ENCODE measurements around the gene LDB2. TPM values are rescaled to one million over a fixed set of nuclear protein-coding genes. Genes with fewer than 3 reads are reported as not detected.

Gene LDB2
- total RNA-seq, 1 experiment from 2014 or later: not detected

DNA sequence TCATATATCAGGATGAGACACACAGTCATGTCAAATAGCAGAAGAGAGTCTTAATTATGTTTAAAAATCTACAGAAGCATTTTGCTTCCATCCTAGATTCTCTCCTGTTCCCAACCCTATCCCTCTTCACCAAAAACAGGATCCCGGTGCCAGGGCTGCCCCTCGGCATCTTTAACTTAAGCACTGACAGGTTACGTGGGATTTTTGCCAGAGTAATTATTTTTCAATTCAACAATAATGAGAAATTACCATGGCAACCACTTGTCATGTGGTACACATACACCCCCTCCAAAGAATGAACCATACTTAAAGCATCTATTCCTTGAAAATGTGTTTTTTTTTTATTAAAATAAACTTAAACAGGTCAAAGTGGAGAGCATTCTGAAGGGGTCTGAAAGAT, 130.6 kb downstream of the LDB2 start:
- CTCF ChIA-PET: no interaction called here
- H3K36me3 Mint-ChIP-seq (ENCODE audit: insufficient read depth, unreplicated experiment): no peaks in the 10 kb centered on the region
- H3K9me3 Mint-ChIP-seq (ENCODE audit: low read depth, unreplicated experiment): no peaks in the 10 kb centered on the region
- H3K27me3 Mint-ChIP-seq (ENCODE audit: unreplicated experiment): no peaks in the 10 kb centered on the region
- H3K27ac Mint-ChIP-seq (ENCODE audit: unreplicated experiment): no peak overlapping the region
- BruUV-seq (replicated peaks): no TSS peak
- H3K4me3 Mint-ChIP-seq (ENCODE audit: low read depth, unreplicated experiment): no peak overlapping the region
- DNase-seq: no peak
- no peaks in the 10 kb centered on the region for H3K4me1 Mint-ChIP-seq (ENCODE audit: low read depth, unreplicated experiment)
- TF ChIP-seq, protein P1, sequence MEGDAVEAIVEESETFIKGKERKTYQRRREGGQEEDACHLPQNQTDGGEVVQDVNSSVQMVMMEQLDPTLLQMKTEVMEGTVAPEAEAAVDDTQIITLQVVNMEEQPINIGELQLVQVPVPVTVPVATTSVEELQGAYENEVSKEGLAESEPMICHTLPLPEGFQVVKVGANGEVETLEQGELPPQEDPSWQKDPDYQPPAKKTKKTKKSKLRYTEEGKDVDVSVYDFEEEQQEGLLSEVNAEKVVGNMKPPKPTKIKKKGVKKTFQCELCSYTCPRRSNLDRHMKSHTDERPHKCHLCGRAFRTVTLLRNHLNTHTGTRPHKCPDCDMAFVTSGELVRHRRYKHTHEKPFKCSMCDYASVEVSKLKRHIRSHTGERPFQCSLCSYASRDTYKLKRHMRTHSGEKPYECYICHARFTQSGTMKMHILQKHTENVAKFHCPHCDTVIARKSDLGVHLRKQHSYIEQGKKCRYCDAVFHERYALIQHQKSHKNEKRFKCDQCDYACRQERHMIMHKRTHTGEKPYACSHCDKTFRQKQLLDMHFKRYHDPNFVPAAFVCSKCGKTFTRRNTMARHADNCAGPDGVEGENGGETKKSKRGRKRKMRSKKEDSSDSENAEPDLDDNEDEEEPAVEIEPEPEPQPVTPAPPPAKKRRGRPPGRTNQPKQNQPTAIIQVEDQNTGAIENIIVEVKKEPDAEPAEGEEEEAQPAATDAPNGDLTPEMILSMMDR (IDR thresholded peaks at IDR 0.05; ENCODE audit: unreplicated experiment): no peak
- intact Hi-C loops (cut with micrococcal nuclease; ENCODE audit: unreplicated experiment): no loop called here

DNA sequence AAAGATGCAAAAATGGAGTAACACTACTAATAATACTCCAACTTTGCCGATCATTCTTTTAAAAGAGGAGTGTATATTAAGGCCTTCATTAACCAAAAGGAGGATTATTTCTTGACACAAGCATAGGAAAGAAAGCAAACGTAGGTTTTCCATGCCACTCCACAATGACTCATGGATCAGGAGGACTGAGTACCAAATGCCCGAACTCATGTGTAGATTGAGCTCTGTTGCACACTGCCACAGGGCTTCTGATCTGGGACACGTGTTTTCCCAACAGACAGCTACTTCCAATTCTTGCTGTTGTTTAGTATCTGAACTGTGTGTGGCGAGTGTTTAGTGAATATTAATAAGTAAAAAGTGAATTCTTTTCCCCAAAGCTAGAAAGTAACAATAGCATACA, 131.2 kb downstream of the LDB2 start:
- Mint-ChIP-seq H3K27me3 (ENCODE audit: unreplicated experiment) (no peaks in the 10 kb centered on the region), H3K4me3 (ENCODE audit: low read depth, unreplicated experiment) (no peak overlapping the region), H3K4me1 (ENCODE audit: low read depth, unreplicated experiment) (no peaks in the 10 kb centered on the region), H3K27ac (ENCODE audit: unreplicated experiment) (no peak overlapping the region), H3K36me3 (ENCODE audit: insufficient read depth, unreplicated experiment) (no peaks in the 10 kb centered on the region), H3K9me3 (ENCODE audit: low read depth, unreplicated experiment) (no peaks in the 10 kb centered on the region)
- no TSS peak for BruUV-seq (replicated peaks)
- intact Hi-C loops (cut with micrococcal nuclease; ENCODE audit: unreplicated experiment): no loop called here
- DNase-seq: no peak
- TF ChIP-seq, protein P1 (IDR thresholded peaks at IDR 0.05; ENCODE audit: unreplicated experiment): no peak
- CTCF ChIA-PET: no interaction called here

DNA sequence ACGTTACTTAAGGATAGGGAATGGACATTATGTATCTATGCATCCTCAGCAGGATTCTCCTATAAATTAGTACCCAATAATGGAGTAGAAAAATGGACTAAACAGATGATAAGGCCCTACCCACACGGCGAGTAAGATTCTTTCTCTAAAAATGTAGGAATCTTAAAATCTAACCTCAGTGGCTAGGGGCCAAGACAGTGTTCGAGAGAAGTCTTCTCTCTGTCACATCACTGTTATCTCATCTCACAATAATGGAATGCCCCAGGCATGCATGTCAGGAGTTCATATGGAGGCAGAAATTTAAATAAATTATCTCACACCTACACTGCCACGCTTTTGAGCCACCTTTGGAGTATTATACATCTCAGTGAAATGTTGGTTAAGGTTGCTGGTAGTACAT, 132.9 kb downstream of the LDB2 start:
- H3K36me3 Mint-ChIP-seq (ENCODE audit: insufficient read depth, unreplicated experiment): no peaks in the 10 kb centered on the region
- intact Hi-C loops (cut with micrococcal nuclease; ENCODE audit: unreplicated experiment): no loop called here
- DNase-seq: no peak
- TF ChIP-seq, protein P1 (IDR thresholded peaks at IDR 0.05; ENCODE audit: unreplicated experiment): no peak
- H3K27me3 Mint-ChIP-seq (ENCODE audit: unreplicated experiment): no peaks in the 10 kb centered on the region
- H3K4me1 Mint-ChIP-seq (ENCODE audit: low read depth, unreplicated experiment): no peaks in the 10 kb centered on the region
- H3K9me3 Mint-ChIP-seq (ENCODE audit: low read depth, unreplicated experiment): no peaks in the 10 kb centered on the region
- H3K27ac Mint-ChIP-seq (ENCODE audit: unreplicated experiment): no peak overlapping the region
- CTCF ChIA-PET: no interaction called here
- H3K4me3 Mint-ChIP-seq (ENCODE audit: low read depth, unreplicated experiment): no peak overlapping the region
- BruUV-seq (replicated peaks): no TSS peak

DNA sequence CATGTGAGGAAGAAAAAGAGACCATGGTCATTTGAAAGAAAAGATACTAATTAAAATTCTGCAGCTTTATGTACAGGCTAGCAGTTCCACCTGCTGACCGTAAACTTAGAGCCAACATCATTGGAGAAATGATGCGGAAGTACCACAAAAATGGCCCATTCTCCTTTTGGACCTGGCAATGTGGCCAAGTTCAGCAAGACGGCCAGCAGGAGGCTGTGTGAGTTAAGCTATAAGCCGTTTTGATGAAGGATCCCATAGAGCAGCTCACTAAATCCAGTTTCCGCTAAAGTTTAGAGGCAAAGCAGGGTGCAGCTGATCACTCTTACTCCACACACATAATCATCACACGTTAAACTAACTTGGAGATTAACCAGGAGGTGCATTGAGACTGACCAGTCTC, 133.8 kb downstream of the LDB2 start:
- Mint-ChIP-seq H3K27me3 (ENCODE audit: unreplicated experiment) (no peaks in the 10 kb centered on the region), H3K36me3 (ENCODE audit: insufficient read depth, unreplicated experiment) (no peaks in the 10 kb centered on the region), H3K4me1 (ENCODE audit: low read depth, unreplicated experiment) (no peaks in the 10 kb centered on the region), H3K4me3 (ENCODE audit: low read depth, unreplicated experiment) (no peak overlapping the region), H3K27ac (ENCODE audit: unreplicated experiment) (no peak overlapping the region), H3K9me3 (ENCODE audit: low read depth, unreplicated experiment) (no peaks in the 10 kb centered on the region)
- TF ChIP-seq, protein P1 (IDR thresholded peaks at IDR 0.05; ENCODE audit: unreplicated experiment): no peak
- no TSS peak for BruUV-seq (replicated peaks)
- DNase-seq: no peak
- intact Hi-C loops (cut with micrococcal nuclease; ENCODE audit: unreplicated experiment): no loop called here
- CTCF ChIA-PET: no interaction called here

Measured in Calu3 (cell line).